ENCODE data around the gene AMMECR1. TPM values are rescaled to one million over a fixed set of nuclear protein-coding genes. Genes with fewer than 3 reads are reported as not detected.

Gene AMMECR1
- total RNA-seq, 4 donors from 2014 or later, result 7.4 to 18.9 (median 12.6) TPM

DNA sequence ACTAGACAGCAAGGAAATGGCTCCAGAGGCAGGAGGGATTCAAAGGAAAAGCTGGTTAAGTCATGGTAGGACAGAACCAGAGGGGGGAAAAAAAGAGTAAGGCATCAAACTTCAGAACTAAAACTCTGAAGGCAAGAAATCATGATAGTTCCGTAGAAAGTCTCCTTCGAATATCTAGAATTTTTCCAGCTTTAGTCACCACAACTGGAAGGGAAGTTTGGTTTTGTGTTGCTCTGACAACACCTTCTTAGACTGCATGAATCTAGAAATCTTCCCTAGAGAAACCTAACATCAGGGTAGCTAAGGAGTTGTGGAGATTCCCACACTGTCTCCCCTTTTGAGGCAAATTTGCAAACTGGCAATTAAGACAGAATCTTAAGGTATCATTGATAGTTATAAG lies 33.7 kb downstream of the AMMECR1 start:
- Histone ChIP-seq H3K9me3 (no peaks in the 10 kb centered on the region), H3K4me3 (no peak overlapping the region), H3K27ac (no peak overlapping the region), H3K4me1 (no peaks in the 10 kb centered on the region), H3K27me3 (no peaks in the 10 kb centered on the region), H3K36me3 (no peaks in the 10 kb centered on the region)
- no peak for DNase-seq (ENCODE audit: low spot score in 2 of 2)
- no peak for TF ChIP-seq POLR2A (IDR thresholded peaks at IDR 0.05)
- no peak for TF ChIP-seq POLR2AphosphoS5 (IDR thresholded peaks at IDR 0.05)
- TF ChIP-seq EP300 (IDR thresholded peaks at IDR 0.05), result no peak
- TF ChIP-seq, protein P1, sequence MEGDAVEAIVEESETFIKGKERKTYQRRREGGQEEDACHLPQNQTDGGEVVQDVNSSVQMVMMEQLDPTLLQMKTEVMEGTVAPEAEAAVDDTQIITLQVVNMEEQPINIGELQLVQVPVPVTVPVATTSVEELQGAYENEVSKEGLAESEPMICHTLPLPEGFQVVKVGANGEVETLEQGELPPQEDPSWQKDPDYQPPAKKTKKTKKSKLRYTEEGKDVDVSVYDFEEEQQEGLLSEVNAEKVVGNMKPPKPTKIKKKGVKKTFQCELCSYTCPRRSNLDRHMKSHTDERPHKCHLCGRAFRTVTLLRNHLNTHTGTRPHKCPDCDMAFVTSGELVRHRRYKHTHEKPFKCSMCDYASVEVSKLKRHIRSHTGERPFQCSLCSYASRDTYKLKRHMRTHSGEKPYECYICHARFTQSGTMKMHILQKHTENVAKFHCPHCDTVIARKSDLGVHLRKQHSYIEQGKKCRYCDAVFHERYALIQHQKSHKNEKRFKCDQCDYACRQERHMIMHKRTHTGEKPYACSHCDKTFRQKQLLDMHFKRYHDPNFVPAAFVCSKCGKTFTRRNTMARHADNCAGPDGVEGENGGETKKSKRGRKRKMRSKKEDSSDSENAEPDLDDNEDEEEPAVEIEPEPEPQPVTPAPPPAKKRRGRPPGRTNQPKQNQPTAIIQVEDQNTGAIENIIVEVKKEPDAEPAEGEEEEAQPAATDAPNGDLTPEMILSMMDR (IDR thresholded peaks at IDR 0.05), result no peak
- WGBS, result 63% methylated on average over 2 of the region's 2 CpGs

DNA sequence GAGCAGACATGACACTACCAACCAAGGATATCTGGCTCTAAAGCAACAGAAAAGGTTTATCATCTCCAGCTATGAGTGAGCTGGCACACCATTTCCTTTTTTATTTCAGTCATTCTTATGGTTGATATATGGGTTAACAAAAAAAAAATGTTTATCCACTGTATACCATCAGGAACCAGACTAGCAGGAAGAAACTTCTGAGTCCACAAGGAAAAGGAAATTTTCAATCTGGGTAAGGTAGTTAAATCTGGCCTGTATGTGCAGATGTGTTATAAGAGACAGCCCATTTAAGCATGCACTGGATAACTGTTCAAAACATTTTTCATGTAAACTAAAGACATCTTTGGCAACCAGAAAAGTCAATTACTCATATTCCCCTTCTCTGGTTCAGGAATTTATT lies 35.0 kb downstream of the AMMECR1 start:
- Histone ChIP-seq H3K9me3 (no peaks in the 10 kb centered on the region), H3K36me3 (no peaks in the 10 kb centered on the region), H3K4me3 (no peak overlapping the region), H3K27me3 (no peaks in the 10 kb centered on the region), H3K4me1 (no peaks in the 10 kb centered on the region), H3K27ac (no peak overlapping the region)
- TF ChIP-seq POLR2A (IDR thresholded peaks at IDR 0.05) (no peak), POLR2AphosphoS5 (IDR thresholded peaks at IDR 0.05) (no peak), EP300 (IDR thresholded peaks at IDR 0.05) (no peak)
- TF ChIP-seq, protein P1 (IDR thresholded peaks at IDR 0.05), result no peak
- DNase-seq (ENCODE audit: low spot score in 2 of 2), result no peak

DNA sequence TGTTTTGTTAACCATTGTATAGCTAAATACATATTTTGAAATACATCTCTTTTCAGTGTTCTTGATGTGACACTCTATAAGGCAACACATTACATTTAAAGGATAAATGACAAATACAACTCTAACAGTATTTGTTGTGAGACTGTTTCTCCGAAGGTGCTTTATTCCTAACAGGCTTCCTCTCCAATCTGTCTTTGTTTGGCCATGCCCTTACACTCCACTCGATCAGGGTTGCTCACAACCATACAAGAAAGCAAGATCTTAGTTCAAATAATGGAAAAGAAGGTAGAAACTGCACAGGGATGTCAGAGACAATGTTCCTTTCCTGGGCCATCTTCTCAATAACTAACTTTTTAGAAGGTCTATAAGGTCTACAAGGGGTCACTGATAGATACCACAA lies 36.5 kb downstream of the AMMECR1 start:
- no peaks in the 10 kb centered on the region for H3K27me3 ChIP-seq
- 79% methylated on average over 2 of the region's 2 CpGs for WGBS
- no peak overlapping the region for H3K27ac ChIP-seq
- no peak for TF ChIP-seq POLR2A (IDR thresholded peaks at IDR 0.05)
- TF ChIP-seq POLR2AphosphoS5 (IDR thresholded peaks at IDR 0.05), result no peak
- TF ChIP-seq EP300 (IDR thresholded peaks at IDR 0.05), result no peak
- TF ChIP-seq, protein P1 (IDR thresholded peaks at IDR 0.05), result no peak
- no peaks in the 10 kb centered on the region for H3K4me1 ChIP-seq
- no peak for DNase-seq (ENCODE audit: low spot score in 2 of 2)
- no peak overlapping the region for H3K4me3 ChIP-seq
- no peaks in the 10 kb centered on the region for H3K9me3 ChIP-seq
- H3K36me3 ChIP-seq, result no peaks in the 10 kb centered on the region

DNA sequence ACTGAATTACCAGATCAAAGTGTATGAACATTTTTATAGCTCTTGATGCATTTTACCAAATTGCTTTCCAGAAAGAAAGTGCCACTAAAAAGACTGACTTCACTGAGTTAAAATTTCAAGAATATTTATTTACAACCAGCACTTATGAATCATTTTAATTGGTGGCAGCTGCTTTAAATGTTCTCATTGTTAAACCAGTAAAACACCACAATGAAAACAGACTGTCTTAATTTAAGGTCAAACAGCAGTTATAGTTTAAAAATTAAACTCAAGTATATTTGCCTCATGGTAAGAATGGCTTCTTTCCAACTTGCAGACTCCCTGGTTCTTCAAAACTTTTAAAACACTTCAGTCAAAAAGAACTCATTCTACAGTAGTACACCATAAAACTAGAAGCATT lies 36.9 kb downstream of the AMMECR1 start:
- Histone ChIP-seq H3K4me3 (no peak overlapping the region), H3K27me3 (no peaks in the 10 kb centered on the region), H3K4me1 (no peaks in the 10 kb centered on the region), H3K36me3 (no peaks in the 10 kb centered on the region), H3K9me3 (no peaks in the 10 kb centered on the region), H3K27ac (no peak overlapping the region)
- no peak for DNase-seq (ENCODE audit: low spot score in 2 of 2)
- TF ChIP-seq POLR2AphosphoS5 (IDR thresholded peaks at IDR 0.05), result no peak
- TF ChIP-seq EP300 (IDR thresholded peaks at IDR 0.05), result no peak
- TF ChIP-seq, protein P1 (IDR thresholded peaks at IDR 0.05), result no peak
- TF ChIP-seq POLR2A (IDR thresholded peaks at IDR 0.05), result no peak

DNA sequence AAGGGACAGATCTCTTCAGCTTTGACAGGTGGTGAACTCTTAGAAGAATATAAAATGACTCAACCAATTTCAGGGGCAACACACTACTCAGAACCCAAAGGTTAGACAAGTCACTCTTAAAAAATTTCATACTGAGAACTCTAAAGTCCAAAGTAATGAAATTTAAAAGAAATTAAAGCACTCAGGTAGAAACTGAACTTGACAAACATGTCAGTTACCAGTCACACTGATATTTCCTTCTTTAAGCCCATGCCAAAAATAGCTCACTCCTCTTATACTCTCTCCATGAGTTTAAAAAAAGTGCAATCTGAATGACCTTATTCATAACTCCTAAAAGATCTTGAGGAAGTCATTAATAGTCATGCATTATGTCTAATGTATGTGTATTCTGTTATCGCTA lies 40.3 kb downstream of the AMMECR1 start:
- no peak for DNase-seq (ENCODE audit: low spot score in 2 of 2)
- Histone ChIP-seq H3K9me3 (no peaks in the 10 kb centered on the region), H3K27ac (no peak overlapping the region), H3K27me3 (no peaks in the 10 kb centered on the region), H3K4me3 (no peak overlapping the region), H3K4me1 (no peaks in the 10 kb centered on the region), H3K36me3 (no peaks in the 10 kb centered on the region)
- WGBS, result 80% methylated on average over 1 of the region's 1 CpG
- TF ChIP-seq POLR2A (IDR thresholded peaks at IDR 0.05) (no peak), POLR2AphosphoS5 (IDR thresholded peaks at IDR 0.05) (no peak), EP300 (IDR thresholded peaks at IDR 0.05) (no peak)
- TF ChIP-seq, protein P1 (IDR thresholded peaks at IDR 0.05), result no peak
